ENCODE results near the gene ZBP1.

ZBP1 gene

GRCh38 chr20:57558614-57559288, 61.5 kb downstream of the ZBP1 start:
- ATAC-seq = no peak

DNA sequence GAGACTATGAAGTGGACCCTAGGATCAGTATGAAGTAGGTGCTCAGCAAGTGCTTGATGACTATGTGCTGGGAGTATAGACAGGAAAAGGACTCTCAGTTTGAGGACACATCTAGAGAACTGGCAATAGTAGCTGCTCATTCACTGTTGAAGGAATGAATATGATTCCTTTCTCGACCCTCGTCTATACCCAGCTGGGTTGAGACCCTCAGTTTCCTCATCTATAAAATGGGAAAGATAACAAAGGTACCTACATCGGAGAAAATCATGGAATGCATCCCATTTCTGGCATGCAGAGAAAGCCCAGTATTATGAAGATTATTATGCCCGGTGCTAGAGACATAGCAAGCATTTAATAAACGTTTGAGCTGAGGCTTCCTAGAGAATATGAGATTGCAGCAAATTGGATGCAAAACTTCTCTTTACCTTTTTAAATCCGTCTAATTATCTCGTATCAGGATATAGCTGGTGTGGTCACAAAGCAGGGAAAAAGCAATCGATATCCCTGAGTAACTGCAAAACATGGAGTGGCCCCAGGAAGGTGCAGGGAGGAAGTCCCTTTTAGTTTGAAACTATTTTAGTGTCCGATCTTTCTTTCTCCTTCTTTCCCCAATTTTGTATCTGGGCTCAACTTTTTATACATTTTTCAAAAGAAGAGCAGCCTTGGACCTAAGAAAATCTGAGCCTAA, 62.2 kb downstream of the ZBP1 start:
- ATAC-seq (no peak), DNase-seq (no peak)

More at GRCh38 chr20:57558614-57559288, 61.5 kb downstream of the ZBP1 start:
- no peak for DNase-seq

DNA sequence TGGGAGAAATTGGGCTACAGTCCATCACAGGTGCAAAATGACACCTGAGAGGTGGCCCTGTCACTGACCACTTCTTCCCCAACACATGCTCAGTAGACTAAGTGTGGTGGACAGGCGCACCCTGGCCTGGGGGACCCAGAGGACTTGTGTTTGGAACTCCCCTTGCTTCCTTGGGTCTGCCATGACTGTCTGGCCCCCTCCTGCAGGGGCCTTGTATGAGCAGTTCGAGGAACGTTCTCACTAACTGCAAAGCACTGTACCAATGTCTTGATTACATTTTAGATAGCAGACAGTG, 63.3 kb downstream of the ZBP1 start:
- DNase-seq = no peak
- ATAC-seq = no peak

GRCh38 chr20:57555457-57556184, 64.6 kb downstream of the ZBP1 start:
- no peak for ATAC-seq
- no peak for DNase-seq

Data from stimulated activated naive CD8-positive, alpha-beta T cell treated with anti-CD3 and anti-CD28 coated beads, Interleukin-15, Interleukin-2, amounts not matched to agents 100 U/mL and 50 U/mL, for 24 hours (primary cell).